ENCODE results near the gene ERC1.

Gene ERC1

DNA sequence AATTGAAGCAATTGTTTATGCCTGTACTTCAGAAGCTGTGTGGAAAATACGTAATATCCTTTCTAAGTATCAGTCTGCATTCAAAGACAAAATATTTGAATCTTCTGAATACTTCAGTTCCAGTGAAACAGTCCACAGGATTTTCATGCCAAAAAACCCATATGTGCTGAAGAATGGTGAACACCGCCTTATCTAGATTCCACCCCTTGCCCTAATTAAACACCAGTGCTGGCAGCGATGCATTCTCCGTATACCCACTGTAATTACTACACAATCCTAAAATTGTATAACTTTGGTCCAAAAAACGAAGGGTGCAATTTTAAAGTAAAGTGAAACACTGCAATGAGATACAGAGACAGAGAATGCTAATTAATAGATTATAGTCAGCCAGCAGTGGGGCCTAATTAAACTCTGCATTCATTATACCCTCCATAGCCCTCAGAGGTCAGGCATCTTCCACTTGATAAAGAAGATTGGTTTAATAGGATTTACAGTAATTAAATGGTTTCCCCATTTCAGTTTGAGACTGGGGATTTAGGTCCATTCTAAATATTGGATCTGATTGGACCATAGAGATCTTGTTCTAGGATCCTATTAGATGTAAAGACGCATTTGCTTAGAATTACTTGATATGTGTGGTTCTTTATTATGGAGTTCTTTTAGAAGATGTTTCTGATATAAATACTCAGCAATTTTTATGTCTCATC, 43.9 kb downstream of the ERC1 start:
- H2AFZ ChIP-seq (ENCODE audit: low read length): no peak overlapping the region
- no peaks in the 10 kb centered on the region for H3K27me3 ChIP-seq (replicated peaks; ENCODE audit: insufficient read depth, low read length)
- H3K9me2 ChIP-seq (replicated peaks; ENCODE audit: insufficient read depth, low read length): no peaks in the 10 kb centered on the region
- DNase-seq: no peak
- H3K9me3 ChIP-seq (replicated peaks; ENCODE audit: insufficient read depth, low read length): no peaks in the 10 kb centered on the region
- no peaks in the 10 kb centered on the region for H3F3A ChIP-seq (ENCODE audit: insufficient read depth, low read length)
- no peaks in the 10 kb centered on the region for H3K4me1 ChIP-seq (ENCODE audit: low read length)
- no peak overlapping the region for H3K9ac ChIP-seq (ENCODE audit: low read length)
- no peak overlapping the region for H3K27ac ChIP-seq (ENCODE audit: low read length)
- no peak overlapping the region for H3K4me2 ChIP-seq (ENCODE audit: low read depth, low read length)
- no peak overlapping the region for H3K4me3 ChIP-seq (ENCODE audit: low read length)
- no peaks in the 10 kb centered on the region for H4K20me1 ChIP-seq (ENCODE audit: insufficient read depth, low read length)
- H3K79me2 ChIP-seq (ENCODE audit: low read length): peaks cover 11% of the 10 kb centered on the region
- TF ChIP-seq, protein P1, sequence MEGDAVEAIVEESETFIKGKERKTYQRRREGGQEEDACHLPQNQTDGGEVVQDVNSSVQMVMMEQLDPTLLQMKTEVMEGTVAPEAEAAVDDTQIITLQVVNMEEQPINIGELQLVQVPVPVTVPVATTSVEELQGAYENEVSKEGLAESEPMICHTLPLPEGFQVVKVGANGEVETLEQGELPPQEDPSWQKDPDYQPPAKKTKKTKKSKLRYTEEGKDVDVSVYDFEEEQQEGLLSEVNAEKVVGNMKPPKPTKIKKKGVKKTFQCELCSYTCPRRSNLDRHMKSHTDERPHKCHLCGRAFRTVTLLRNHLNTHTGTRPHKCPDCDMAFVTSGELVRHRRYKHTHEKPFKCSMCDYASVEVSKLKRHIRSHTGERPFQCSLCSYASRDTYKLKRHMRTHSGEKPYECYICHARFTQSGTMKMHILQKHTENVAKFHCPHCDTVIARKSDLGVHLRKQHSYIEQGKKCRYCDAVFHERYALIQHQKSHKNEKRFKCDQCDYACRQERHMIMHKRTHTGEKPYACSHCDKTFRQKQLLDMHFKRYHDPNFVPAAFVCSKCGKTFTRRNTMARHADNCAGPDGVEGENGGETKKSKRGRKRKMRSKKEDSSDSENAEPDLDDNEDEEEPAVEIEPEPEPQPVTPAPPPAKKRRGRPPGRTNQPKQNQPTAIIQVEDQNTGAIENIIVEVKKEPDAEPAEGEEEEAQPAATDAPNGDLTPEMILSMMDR (IDR thresholded peaks at IDR 0.05; ENCODE audit: low read length): no peak
- no peak for TF ChIP-seq EZH2phosphoT487 (IDR thresholded peaks at IDR 0.05; ENCODE audit: low read length)
- TF ChIP-seq EZH2 (optimal IDR thresholded peaks at IDR 0.05; ENCODE audit: low read depth, low read length): no peak
- H3K36me3 ChIP-seq (replicated peaks; ENCODE audit: insufficient read depth, low read length): no peaks in the 10 kb centered on the region; the same call in 1 of the 2 replicates

DNA sequence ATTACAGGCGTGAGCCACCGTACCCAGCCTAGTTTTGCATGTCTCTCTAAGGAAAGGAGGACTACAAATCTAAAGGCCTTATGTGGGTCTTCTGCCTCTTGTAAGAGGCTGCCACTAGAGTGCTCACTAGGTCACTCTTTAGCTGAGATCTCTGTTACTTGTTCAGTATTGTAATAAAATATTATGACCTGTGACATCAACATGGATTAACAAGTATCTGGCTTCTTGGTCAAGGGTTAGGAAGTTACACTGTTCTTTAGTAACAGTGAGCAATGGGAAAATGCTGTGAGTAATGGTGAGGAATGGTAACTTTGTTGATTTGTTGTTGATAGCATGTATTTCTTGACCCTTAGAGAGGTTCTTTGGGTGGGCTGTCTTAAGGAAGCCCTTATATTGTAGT, 50.5 kb downstream of the ERC1 start:
- Histone ChIP-seq H3K9me2 (replicated peaks; ENCODE audit: insufficient read depth, low read length) (no peaks in the 10 kb centered on the region), H3K4me1 (ENCODE audit: low read length) (no peaks in the 10 kb centered on the region), H3F3A (ENCODE audit: insufficient read depth, low read length) (no peaks in the 10 kb centered on the region), H3K27me3 (replicated peaks; ENCODE audit: insufficient read depth, low read length) (no peaks in the 10 kb centered on the region), H4K20me1 (ENCODE audit: insufficient read depth, low read length) (no peaks in the 10 kb centered on the region), H2AFZ (ENCODE audit: low read length) (no peak overlapping the region), H3K27ac (ENCODE audit: low read length) (no peak overlapping the region), H3K9me3 (replicated peaks; ENCODE audit: insufficient read depth, low read length) (no peaks in the 10 kb centered on the region), H3K9ac (ENCODE audit: low read length) (no peak overlapping the region), H3K36me3 (replicated peaks; ENCODE audit: insufficient read depth, low read length) (no peaks in the 10 kb centered on the region), H3K4me2 (ENCODE audit: low read depth, low read length) (no peak overlapping the region), H3K79me2 (ENCODE audit: low read length) (peaks cover 11% of the 10 kb centered on the region), H3K4me3 (ENCODE audit: low read length) (no peak overlapping the region)
- no peak for DNase-seq
- no peak for TF ChIP-seq EZH2 (optimal IDR thresholded peaks at IDR 0.05; ENCODE audit: low read depth, low read length)
- TF ChIP-seq, protein P1 (IDR thresholded peaks at IDR 0.05; ENCODE audit: low read length): no peak
- no peak for TF ChIP-seq EZH2phosphoT487 (IDR thresholded peaks at IDR 0.05; ENCODE audit: low read length)

DNA sequence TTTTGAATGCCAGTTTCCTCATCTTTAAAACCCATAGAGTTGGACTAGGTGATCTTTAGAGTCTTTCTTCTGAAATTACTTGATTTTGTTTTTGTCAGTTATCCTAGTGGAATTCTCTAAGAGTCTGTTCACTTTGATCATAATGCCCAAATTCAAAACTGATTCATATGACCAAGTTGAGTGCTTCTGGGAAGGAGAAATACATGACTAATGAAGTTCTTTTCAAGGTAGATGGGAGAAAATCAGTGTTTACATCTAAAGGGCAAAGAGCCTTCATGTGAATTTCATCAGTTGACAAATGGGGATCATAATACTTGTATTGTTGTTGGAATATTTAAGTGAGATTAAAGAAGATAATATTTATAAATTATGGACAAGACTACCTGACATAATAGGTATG, 53.2 kb downstream of the ERC1 start:
- Histone ChIP-seq H3K27ac (ENCODE audit: low read length) (no peak overlapping the region), H4K20me1 (ENCODE audit: insufficient read depth, low read length) (no peaks in the 10 kb centered on the region), H3K4me1 (ENCODE audit: low read length) (no peaks in the 10 kb centered on the region), H3K27me3 (replicated peaks; ENCODE audit: insufficient read depth, low read length) (no peaks in the 10 kb centered on the region), H3F3A (ENCODE audit: insufficient read depth, low read length) (no peaks in the 10 kb centered on the region), H3K9me2 (replicated peaks; ENCODE audit: insufficient read depth, low read length) (no peaks in the 10 kb centered on the region), H2AFZ (ENCODE audit: low read length) (no peak overlapping the region), H3K9ac (ENCODE audit: low read length) (no peak overlapping the region), H3K79me2 (ENCODE audit: low read length) (peaks cover 34% of the 10 kb centered on the region), H3K4me2 (ENCODE audit: low read depth, low read length) (no peak overlapping the region), H3K4me3 (ENCODE audit: low read length) (no peak overlapping the region), H3K9me3 (replicated peaks; ENCODE audit: insufficient read depth, low read length) (no peaks in the 10 kb centered on the region), H3K36me3 (replicated peaks; ENCODE audit: insufficient read depth, low read length) (no peaks in the 10 kb centered on the region)
- no peak for DNase-seq
- TF ChIP-seq EZH2phosphoT487 (IDR thresholded peaks at IDR 0.05; ENCODE audit: low read length) (no peak), EZH2 (optimal IDR thresholded peaks at IDR 0.05; ENCODE audit: low read depth, low read length) (no peak)
- TF ChIP-seq, protein P1 (IDR thresholded peaks at IDR 0.05; ENCODE audit: low read length): no peak

Data from MM.1S (cell line).